ENCODE results near the gene TMEM187.

- TF ChIP-seq CTCF (IDR thresholded peaks at IDR 0.05): no peak
- TF ChIP-seq POLR2A (IDR thresholded peaks at IDR 0.05): no peak
Measured at GRCh38 chrX:154030266-154030665, 57.7 kb downstream of the TMEM187 start.
